NCI-H1105 treated with DMSO at 0.1 percent for 48 hours (cell line): ENCODE data around the gene MED26.

Experiments
- DNase-seq: peaks from one replicate; lab custom pipeline; 2025; lab: John Stamatoyannopoulos, UW

The MED26 gene

DNA sequence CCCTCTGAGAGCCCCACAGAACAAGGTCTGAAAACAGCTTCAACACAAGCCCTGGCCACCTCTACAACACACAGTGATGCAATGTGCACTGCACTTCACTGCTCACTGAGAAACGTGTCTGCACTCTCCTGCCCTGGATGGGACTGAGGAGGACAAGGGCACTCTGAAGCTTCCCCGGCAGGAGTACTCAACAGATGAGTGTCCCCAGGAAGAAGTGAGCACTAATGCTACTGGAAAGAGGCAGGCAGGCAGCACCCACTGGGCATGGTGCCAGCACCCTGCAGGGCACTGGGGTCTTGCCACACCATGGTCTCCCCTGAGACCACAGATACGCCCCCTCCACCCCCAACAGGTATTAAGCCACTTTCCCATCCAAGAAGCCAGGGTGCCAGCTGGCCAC, 38.1 kb downstream of the MED26 start:
- peak; percentile 30 for DNase-seq

DNA sequence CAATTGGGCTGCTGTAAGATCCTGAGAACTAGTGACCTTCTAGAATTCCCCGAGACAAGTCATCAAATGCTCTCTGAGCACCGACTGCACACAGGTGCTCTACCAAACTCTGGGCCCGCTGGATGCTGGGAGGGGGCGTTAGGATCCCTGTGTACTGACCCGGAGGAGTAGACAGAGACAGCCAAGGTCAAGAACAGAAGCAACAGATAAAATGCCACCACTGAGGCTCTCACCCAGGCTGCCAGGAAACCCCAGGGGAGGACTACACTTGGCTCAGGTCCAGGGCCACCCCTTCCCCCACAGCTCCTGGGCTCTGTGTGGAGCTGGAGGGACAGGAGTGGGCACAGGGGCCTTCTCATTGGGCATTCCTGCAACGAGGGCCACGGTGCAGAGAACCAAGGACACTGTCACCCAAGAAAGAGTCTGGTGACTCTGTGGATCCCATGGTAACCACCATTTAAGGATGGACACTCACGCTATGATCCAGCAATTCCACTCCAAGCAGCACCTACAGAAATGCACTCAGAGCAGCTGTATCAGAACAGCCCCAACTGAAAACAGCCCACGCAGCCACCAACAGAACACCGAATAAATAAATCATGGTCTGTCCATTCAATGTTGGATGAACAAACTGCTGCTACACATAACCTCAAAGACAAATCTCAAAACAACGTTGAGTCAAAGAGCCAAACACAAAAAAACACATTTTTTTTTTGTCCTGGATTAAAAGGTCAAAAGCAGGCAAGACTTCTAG, 39.0 kb downstream of the MED26 start:
- no peak for DNase-seq

GRCh38 chr19:16587833-16588823, 39.9 kb downstream of the MED26 start:
- DNase-seq = no peak

DNA sequence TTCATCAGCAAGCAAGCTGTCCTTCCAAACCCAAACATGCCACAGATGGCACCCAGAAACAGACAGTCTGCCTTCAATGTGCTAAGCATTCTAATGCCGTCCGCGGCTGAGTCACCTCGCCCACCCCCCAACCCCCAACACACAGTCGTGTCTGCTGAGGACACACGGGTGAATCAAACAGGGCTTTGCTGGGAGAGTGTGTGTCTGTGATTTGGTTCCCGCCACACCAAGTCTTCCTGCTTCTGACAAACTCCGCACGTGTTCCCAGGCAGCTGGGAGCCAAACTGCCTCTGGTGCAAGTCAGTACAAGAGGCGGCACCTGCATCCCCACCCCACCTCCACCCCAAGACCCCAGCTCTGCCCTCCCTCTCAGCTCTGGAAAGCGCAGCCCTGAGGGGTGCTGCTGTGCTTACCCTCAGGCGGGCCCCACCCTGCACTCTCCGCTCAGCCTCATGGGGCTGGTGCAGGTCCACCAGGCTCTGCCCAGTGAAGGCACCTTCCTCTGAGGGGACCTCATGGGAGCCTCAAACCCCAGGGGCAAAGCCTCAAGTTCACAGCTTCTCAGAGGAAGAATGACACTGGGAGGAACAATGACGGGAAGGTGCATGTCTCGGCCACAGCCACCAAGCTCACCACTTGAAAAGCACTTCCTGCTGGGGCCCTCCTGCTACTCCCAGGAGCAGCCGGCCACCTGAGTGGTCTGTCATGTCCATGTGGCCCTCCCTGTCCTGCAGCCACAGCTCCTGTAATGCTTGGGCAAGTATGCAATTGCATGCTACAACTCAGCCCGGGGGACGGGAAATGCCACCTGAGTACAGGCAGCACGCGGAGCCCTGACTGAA, 40.8 kb downstream of the MED26 start:
- DNase-seq = no peak

GRCh38 chr19:16586477-16586871, 41.5 kb downstream of the MED26 start:
- no peak for DNase-seq

DNA sequence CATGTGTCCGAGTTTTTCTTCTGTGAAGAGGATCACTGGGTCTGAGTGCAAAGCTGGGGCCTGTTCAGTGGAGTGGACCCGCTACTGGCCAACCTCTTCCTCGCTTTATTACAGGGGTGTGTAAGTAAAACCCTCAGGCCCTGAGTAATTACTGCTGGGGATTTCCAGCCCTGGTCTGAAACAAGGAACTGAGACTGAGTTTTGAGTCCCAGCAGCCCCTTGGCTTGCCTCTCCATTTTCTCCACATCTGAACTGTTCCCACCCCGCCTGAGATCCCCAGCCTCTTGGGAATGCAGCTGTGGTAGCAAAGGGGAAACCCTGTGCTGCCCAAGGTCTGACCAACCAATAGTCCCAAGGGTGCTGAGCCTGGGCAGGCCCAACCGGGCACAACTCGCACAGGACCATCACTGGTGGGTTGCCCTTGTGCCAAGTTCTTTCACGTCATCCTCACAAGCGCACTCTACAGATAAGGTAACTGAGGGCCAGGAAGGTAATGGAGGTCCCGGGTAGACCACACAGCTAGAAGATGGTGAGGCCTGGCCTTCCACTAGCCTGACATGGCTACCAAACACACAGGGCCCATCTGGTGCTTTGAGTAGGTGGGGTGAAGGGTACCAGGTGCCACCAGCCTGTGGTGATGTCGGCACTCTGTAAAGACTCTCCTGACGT, 42.1 kb downstream of the MED26 start:
- no peak for DNase-seq

- DNase-seq = no peak
Observed at GRCh38 chr19:16585094-16585801, 42.8 kb downstream of the MED26 start.

DNA sequence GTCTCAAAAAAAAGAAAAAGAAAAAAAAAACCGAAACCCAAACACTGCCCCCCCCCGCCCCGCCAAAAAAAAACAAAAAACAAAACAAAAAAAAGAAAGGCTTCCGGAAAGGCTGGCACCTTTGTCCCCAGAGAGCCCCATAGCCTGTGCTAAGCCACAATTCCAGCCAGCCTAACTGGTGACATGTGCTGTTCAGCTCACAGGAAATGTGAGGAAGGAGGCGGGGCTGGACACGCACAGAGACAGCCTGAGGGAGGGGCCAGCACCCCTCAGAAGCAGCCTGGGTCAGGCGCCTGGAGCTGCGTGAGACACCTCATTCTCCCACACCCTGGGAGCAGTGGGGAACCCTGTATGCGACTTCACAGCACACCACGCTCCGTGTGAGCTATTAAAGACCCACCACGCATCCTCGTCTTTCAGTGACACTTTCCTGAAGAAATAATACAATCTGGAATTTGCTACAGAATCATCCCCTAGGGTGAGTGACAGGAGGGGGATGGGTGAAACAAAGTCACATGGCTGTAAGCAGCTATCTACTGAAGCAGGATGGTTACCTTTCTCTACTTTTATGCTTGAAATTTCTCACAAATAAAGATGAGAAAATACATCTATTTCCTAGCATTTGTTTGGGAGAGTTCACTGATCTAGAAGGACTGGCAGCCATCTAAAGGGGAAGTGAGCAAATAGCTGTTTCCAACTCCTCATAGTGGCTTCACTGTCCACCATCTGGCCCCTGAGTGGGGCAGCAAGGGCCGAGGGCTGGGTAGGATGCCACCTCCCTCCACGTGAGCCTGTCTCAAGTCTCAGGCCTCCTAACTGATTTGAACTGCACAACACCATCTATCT, 43.5 kb downstream of the MED26 start:
- DNase-seq = no peak

DNA sequence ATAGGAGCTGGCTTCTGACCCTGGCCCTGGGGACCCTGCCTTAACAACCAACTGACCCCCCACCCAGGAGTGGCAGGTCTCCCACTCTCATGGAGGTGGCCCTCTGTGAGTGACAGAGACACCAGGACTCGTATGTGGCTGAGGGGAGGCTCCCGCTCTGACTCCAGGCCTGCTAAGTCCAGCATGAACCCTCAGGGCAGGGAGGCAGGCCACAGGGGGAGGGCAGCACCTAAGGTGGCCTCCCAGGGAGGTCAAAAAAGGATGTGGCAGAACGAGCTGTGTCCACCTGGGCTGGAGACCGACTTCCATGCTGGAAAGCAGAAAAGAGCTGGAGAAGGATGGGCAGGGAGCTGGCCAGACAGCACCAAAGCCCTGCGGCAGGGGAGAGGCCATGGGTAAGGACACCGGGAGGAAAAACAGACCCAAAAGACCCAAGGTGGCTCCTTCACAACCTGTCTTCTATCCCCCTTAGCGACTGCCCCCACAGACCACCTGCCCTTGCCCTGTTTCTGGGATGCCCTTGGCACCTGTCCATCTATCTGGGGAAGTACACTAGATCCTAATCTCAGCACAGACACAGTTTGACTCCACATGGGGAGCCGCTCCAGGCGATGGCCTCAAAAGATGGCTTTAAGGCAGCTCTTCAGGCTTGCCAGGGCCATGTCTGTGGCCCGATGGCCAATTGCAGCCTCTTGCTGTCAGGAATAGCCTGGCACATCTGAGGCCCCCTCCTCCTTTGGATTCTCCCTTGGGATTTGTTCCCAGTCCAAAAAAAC, 45.3 kb downstream of the MED26 start:
- no peak for DNase-seq

DNA sequence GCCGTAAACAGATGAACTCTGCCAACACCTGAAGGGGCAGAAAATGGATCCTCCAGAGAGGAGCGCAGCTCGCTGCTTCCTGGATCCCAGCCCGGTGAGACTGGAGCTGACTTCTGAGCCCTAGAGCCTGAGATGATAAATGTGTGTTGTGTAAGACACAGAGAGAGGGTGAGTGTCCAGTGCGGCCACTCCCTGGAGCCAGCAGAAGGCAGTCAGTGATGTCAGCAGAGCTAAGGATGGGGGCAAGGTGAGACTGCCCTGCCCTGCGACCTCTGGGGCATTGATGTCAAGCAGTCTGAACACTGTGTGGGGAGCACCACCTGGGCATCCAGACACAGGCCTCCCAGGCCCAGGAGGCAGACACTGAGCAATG, 46.0 kb downstream of the MED26 start:
- DNase-seq = no peak

GRCh38 chr19:16581145-16581970, 46.6 kb downstream of the MED26 start:
- no peak for DNase-seq

DNA sequence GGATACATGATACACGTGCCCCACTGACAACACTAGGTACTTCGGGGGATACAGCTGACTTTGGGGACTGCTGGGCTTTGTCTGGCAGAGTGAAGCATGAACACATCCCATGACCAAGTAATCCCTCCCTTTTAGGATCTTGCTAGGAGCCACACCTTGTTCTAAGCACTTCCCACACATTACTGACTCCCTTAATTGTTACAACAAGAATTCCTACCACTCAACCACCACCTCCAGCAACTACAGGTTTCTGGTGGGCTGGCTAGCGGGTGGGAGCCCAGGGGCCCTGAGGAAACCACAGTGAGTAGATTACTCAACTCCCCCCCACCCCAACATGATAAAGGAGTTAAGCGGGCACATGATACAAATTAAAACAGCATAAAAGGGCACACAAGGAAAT, 48.6 kb downstream of the MED26 start:
- no peak for DNase-seq

DNA sequence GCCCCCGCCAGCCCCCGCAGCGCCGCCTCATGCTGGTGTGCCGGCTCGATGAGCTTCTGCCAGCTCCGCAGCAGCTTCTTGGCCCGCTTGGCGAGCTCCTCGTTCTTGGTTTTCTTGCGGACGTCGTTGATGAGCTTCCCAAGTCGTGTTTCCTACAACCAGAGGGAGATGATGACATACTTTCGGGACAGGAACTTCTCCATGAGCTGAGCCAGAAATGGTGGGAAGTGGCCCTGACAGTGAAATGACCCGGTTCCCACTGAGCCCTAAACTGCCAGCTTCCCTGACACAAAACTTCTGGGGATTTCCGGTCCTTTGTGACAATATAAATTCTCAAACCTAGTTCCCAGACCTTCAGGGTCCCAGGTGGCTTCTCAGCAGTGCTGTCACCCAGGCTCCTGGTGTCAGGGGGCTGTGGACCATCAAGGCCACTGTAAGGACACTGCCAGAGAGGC, 50.4 kb downstream of the MED26 start:
- DNase-seq = no peak

- DNase-seq = no peak
Observed at GRCh38 chr19:16576690-16577530, 51.1 kb downstream of the MED26 start.

DNA sequence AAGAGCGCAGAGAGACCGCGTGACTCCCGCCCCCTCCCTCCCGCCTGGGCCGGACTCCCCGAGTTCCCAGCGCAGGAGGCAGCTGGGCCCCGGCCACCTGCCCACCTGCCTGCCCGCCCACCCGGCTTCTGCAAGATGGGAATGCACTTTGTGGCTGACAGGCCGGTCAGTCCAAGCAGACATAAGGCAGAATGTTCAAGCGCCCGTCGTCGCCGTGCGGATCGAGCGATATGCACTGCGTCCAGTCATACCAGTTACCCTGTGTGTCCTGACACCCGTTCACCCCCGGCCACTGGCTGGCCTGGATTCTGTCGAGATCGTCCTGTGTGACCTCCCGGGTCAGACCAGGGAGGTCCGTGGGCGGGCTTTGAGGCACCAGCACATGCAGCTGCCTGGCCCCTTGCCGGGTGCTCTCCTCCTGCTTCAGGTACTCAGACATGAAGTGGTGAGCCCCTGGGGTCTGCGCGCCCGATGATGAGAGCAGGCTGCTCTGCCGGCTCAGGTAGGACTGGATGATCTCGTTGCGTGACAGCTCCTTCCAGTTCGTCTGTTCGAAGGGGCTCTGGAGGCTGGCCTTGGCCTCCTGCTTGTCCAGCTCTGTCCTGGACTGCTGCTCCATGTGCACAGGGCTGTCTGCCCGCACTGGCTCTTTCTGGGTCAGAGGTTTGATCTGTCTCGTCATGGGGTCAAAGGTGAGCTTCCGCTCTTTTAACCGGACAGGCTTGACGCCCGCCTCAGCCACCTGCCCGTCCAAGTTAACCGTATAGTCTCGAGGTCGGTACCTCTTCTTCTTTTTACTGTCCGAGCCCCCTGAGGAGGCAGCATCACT, 51.9 kb downstream of the MED26 start:
- no peak for DNase-seq

DNA sequence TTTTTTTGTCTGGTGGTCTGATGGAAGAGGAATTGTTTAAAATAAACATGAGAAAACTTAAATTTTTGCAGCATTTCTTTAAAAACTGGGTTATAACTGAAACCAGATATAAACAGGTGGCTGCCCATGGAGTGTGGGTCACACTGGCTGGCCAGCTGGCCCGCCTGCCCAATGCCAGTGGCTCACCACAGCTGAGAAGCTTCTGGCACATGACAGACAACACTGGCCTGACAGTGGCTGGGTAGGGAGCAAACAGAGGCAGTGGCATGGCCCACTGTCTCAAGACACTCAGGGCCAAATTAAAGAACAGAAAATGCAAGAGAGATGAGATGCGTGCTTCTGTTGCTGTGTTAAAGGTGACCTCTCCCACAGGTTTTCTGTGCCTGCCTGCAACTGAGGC, 52.7 kb downstream of the MED26 start:
- no peak for DNase-seq
